IMR-90 (cell line): ENCODE measurements around the gene CYB5R4. TPM values are rescaled to one million over a fixed set of nuclear protein-coding genes. Genes with fewer than 3 reads are reported as not detected.

Experiments used
- ATAC-seq: fragments of 200-7000 bp; cut with Tn5 transposase; 2 replicates; pipeline ENCODE4 v1.9.1; 2020; ENCODE audit warnings: low read depth, mild to moderate bottlenecking, moderate library complexity
- BruUV-seq: library from RNA; stranded (reverse); fragments of 400-500 nt; replicated peaks from 2 replicates; lab custom pipeline; 2021; lab: Mats Ljungman, UMichigan
- CTCF ChIA-PET: fragments of 300-600 bp; formaldehyde crosslinking; extraction: SDS; loops from one replicate; lab custom pipeline; 2021; ENCODE audit warnings: antibody characterized with exemption; lab: Yijun Ruan, JAX
- POLR2A ChIA-PET: fragments of 300-600 bp; sonication (Branson Sonifier 250); formaldehyde crosslinking; loops from one replicate; lab custom pipeline; 2022; ENCODE audit warnings: antibody characterized with exemption; ENCODE audit not compliant: unreplicated experiment; lab: Charles Lee
- DNase-seq: peaks from one replicate; pipeline ENCODE4 v3.0.0; 2013
- H2AFZ ChIP-seq: replicated peaks from 2 replicates; pipeline ENCODE3; 2013; ENCODE audit warnings: low read length, mild to moderate bottlenecking; ENCODE audit not compliant: poor library complexity
- H2AK5ac ChIP-seq: 2 replicates; pipeline ENCODE4 v1.6.1; 2013; ENCODE audit warnings: low read depth, low read length, inconsistent platforms
- H2AK9ac ChIP-seq: replicated peaks from 2 replicates; pipeline ENCODE3; 2013; ENCODE audit warnings: mild to moderate bottlenecking, low read depth, low read length, moderate library complexity; ENCODE audit not compliant: poor library complexity
- H2BK120ac ChIP-seq: 2 replicates; pipeline ENCODE4 v1.6.1; 2013; ENCODE audit warnings: low read depth, low read length, inconsistent platforms
- H2BK15ac ChIP-seq: 3 replicates; pipeline ENCODE4 v1.6.1; 2013; ENCODE audit warnings: low read depth, low read length, inconsistent platforms
- H2BK20ac ChIP-seq: 2 replicates; pipeline ENCODE4 v1.6.1; 2013; ENCODE audit warnings: low read depth, mild to moderate bottlenecking, inconsistent platforms, low read length, moderate library complexity
- H2BK5ac ChIP-seq: 2 replicates; pipeline ENCODE4 v1.6.1; 2013; ENCODE audit warnings: mild to moderate bottlenecking, low read depth, low read length, inconsistent platforms; ENCODE audit not compliant: poor library complexity, severe bottlenecking
- H3K14ac ChIP-seq: replicated peaks from 2 replicates; pipeline ENCODE4 v1.6.1; 2013; ENCODE audit warnings: low read depth, low read length, inconsistent platforms
- H3K18ac ChIP-seq: 2 replicates; pipeline ENCODE4 v1.6.1; 2013; ENCODE audit warnings: low read depth, low read length, control low read depth
- H3K23ac ChIP-seq: 2 replicates; pipeline ENCODE4 v1.6.1; 2013; ENCODE audit warnings: low read depth, low read length, inconsistent platforms
- H3K27ac ChIP-seq: 2 replicates; pipeline ENCODE4 v1.5.1; 2013; ENCODE audit warnings: mild to moderate bottlenecking, control low read depth, low read length; ENCODE audit not compliant: insufficient read depth
- H3K27me3 ChIP-seq: 2 replicates; pipeline ENCODE4 v1.6.1; 2013; ENCODE audit warnings: low read length; ENCODE audit not compliant: control insufficient read depth, insufficient read depth
- H3K36me3 ChIP-seq: 2 replicates; pipeline ENCODE4 v1.6.1; 2013; ENCODE audit warnings: low read length, mixed read lengths; ENCODE audit not compliant: control insufficient read depth, insufficient read depth
- H3K4ac ChIP-seq: 2 replicates; pipeline ENCODE4 v1.6.1; 2013; ENCODE audit warnings: low read depth, low read length, inconsistent platforms
- H3K4me1 ChIP-seq: 2 replicates; pipeline ENCODE4 v1.6.1; 2013; ENCODE audit warnings: low read length, mixed read lengths; ENCODE audit not compliant: control insufficient read depth, insufficient read depth
- H3K4me2 ChIP-seq: 2 replicates; pipeline ENCODE4 v1.6.1; 2013; ENCODE audit warnings: low read depth, mild to moderate bottlenecking, control low read depth, low read length, moderate library complexity
- H3K4me3 ChIP-seq: 2 replicates; pipeline ENCODE4 v1.5.1; 2013; ENCODE audit warnings: low read depth, mild to moderate bottlenecking, control low read depth, low read length, moderate library complexity; ENCODE audit not compliant: insufficient read depth
- H3K56ac ChIP-seq: 2 replicates; pipeline ENCODE4 v1.6.1; 2013; ENCODE audit warnings: low read length, inconsistent platforms; ENCODE audit not compliant: insufficient read depth; ENCODE audit errors: extremely low read depth
- H3K79me1 ChIP-seq, 2 experiments: 2 replicates each; pipeline ENCODE4 v1.6.1; 2013; ENCODE audit warnings: low read length in 2 of 2, inconsistent platforms in 1 of 2, low read depth in 1 of 2
- H3K9ac ChIP-seq: 2 replicates; pipeline ENCODE4 v1.6.1; 2013; ENCODE audit warnings: low read depth, low read length, control low read depth
- H3K9me1 ChIP-seq: 2 replicates; pipeline ENCODE4 v1.6.1; 2013; ENCODE audit warnings: low read length, inconsistent platforms; ENCODE audit not compliant: insufficient read depth
- H3K9me3 ChIP-seq: 2 replicates; pipeline ENCODE4 v1.6.1; 2013; ENCODE audit warnings: low read length; ENCODE audit not compliant: control insufficient read depth, insufficient read depth
- H4K20me1 ChIP-seq: 2 replicates; pipeline ENCODE4 v1.6.1; 2013; ENCODE audit warnings: low read length, inconsistent platforms; ENCODE audit not compliant: insufficient read depth
- H4K5ac ChIP-seq: 2 replicates; pipeline ENCODE4 v1.6.1; 2013; ENCODE audit warnings: mild to moderate bottlenecking, low read depth, low read length, control low read depth
- H4K8ac ChIP-seq, 2 experiments: 2 replicates each; pipeline ENCODE4 v1.6.1; 2013; ENCODE audit warnings: low read depth in 2 of 2, low read length in 2 of 2, control low read depth in 1 of 2, inconsistent platforms in 1 of 2
- H4K91ac ChIP-seq: 2 replicates; pipeline ENCODE4 v1.6.1; 2013; ENCODE audit warnings: low read depth, low read length, inconsistent platforms; ENCODE audit not compliant: insufficient read depth
- CTCF ChIP-seq: conservative IDR thresholded peaks from 2 replicates; pipeline ENCODE4 v1.5.1; 2012; ENCODE audit warnings: mild to moderate bottlenecking, low read depth, low read length, improper control_type of control experiment
- ELK1 ChIP-seq: fragments of 150-350 bp; IDR thresholded peaks from 2 replicates; pipeline ENCODE4 v1.6.1; 2016; ENCODE audit warnings: low read depth, mild to moderate bottlenecking, low read length, moderate library complexity, borderline replicate concordance
- FOS ChIP-seq: fragments of 150-350 bp; IDR thresholded peaks from 2 replicates; pipeline ENCODE4 v1.6.1; 2016; ENCODE audit warnings: low read depth, low read length
- MAFK ChIP-seq: IDR thresholded peaks from 2 replicates; pipeline ENCODE4 v1.6.1; 2012; ENCODE audit warnings: low read depth, low read length, improper control_type of control experiment
- POLR2A ChIP-seq: IDR thresholded peaks from 2 replicates; pipeline ENCODE4 v1.6.1; 2012; ENCODE audit warnings: mild to moderate bottlenecking, low read depth, low read length
- RAD21 ChIP-seq: IDR thresholded peaks from 2 replicates; pipeline ENCODE4 v1.6.1; 2012; ENCODE audit warnings: low read length, improper control_type of control experiment
- RCOR1 ChIP-seq: IDR thresholded peaks from 2 replicates; pipeline ENCODE4 v1.6.1; 2012; ENCODE audit warnings: mild to moderate bottlenecking, low read length, improper control_type of control experiment; ENCODE audit not compliant: insufficient replicate concordance
- RFX5 ChIP-seq: IDR thresholded peaks from 2 replicates; pipeline ENCODE4 v1.8.0; 2012; ENCODE audit warnings: low read depth, mild to moderate bottlenecking, low read length, moderate library complexity
- SMC3 ChIP-seq: fragments of 150-350 bp; IDR thresholded peaks from 2 replicates; pipeline ENCODE4 v1.6.1; 2016; ENCODE audit warnings: low read depth, mild to moderate bottlenecking, antibody characterized with exemption, low read length, moderate library complexity
- WGBS, 2 experiments: methylation state at CpG; one replicate each; pipeline versions ENCODE4 v1.1.5 to v1.1.7; 2013; ENCODE audit warnings: missing lambda C conversion rate in 2 of 2; ENCODE audit not compliant: insufficient read length in 1 of 2; ENCODE audit errors: extremely low coverage in 2 of 2; 5-methylcytosine and 5-hydroxymethylcytosine counted together
- dilution Hi-C: fragments of 300-500 bp; cut with HindIII; formaldehyde crosslinking; loops from one replicate; pipeline ENCODE4 v1.14.3; 2018; ENCODE audit warnings: low sequenced_read_pairs; ENCODE audit not compliant: unreplicated experiment
- in situ Hi-C: fragments of 300-500 bp; cut with MboI; formaldehyde crosslinking; loops from 3 replicates; pipeline ENCODE4 v1.14.3; 2019; ENCODE audit warnings: low sequenced_read_pairs, inconsistent platforms, mixed read lengths
- intact Hi-C: fragments of 100-400 bp; cut with micrococcal nuclease; formaldehyde crosslinking; loops from 2 replicates; pipeline ENCODE4 v1.10.0; 2022
- polyA plus RNA-seq, 3 experiments: library from polyadenylated mRNA; depleted of rRNA; stranded (reverse); fragments of >200 nt; gene quantifications; 2 replicates each; pipeline ENCODE4 v1.2.3, GENCODE V29; 2012; ENCODE audit warnings: low replicate concordance in 1 of 3
- total RNA-seq: library from RNA; depleted of rRNA; stranded (reverse); fragments of >200 nt; gene quantifications from 2 replicates; pipeline ENCODE4 v1.2.3, GENCODE V29; 2012

Gene CYB5R4
- total and polyA plus RNA-seq, 2 of the 4 experiments (the other 2 are of a cell fraction): 3.2 to 6.1 TPM

GRCh38 chr6:83976871-83977270, 117.4 kb downstream of the CYB5R4 start:
- Histone ChIP-seq H2BK15ac (no peak overlapping the region), H2BK120ac (no peak overlapping the region), H3K4ac (no peak overlapping the region), H3K27ac (no peak overlapping the region), H3K4me3 (no peak overlapping the region), H3K14ac (no peak overlapping the region), H3K4me1 (no peaks in the 10 kb centered on the region), H3K56ac (no peak overlapping the region), H2AK5ac (no peak overlapping the region), H2AFZ (no peak overlapping the region), H3K23ac (no peak overlapping the region), H4K5ac (no peak overlapping the region), H3K18ac (no peak overlapping the region), H3K9me3 (no peaks in the 10 kb centered on the region), H4K20me1 (no peaks in the 10 kb centered on the region), H3K9ac (no peak overlapping the region), H3K9me1 (no peaks in the 10 kb centered on the region), H3K27me3 (no peaks in the 10 kb centered on the region), H4K91ac (no peak overlapping the region), H2AK9ac (no peak overlapping the region), H3K4me2 (no peak overlapping the region), H4K8ac (no peak overlapping the region), H2BK20ac (no peak overlapping the region), H3K36me3 (no peaks in the 10 kb centered on the region), H2BK5ac (no peak overlapping the region), H3K79me1 (no peaks in the 10 kb centered on the region)
- ATAC-seq (no peak), DNase-seq (no peak)
- CTCF ChIA-PET: no interaction called here
- 69% methylated on average over 3 of the region's 8 CpGs; no CpG with 5 or more reads in 1 of the 2 experiments for WGBS, 2 experiments
- in situ Hi-C loops: no loop called here
- intact Hi-C loops: no loop called here
- POLR2A ChIA-PET: no interaction called here
- TF ChIP-seq POLR2A: no peak
- no peak for TF ChIP-seq FOS
- no peak for TF ChIP-seq RCOR1
- TF ChIP-seq MAFK: no peak
- TF ChIP-seq RFX5: no peak
- TF ChIP-seq RAD21: no peak
- no peak for TF ChIP-seq ELK1
- no peak for TF ChIP-seq CTCF
- no peak for TF ChIP-seq SMC3
- BruUV-seq: no TSS peak
- dilution Hi-C loops: no loop called here
